ENCODE results near the gene CDH22. TPM values are rescaled to one million over a fixed set of nuclear protein-coding genes. Genes with fewer than 3 reads are reported as not detected.

CDH22 gene
- polyA plus RNA-seq, 3 donors, result 0.04 TPM; not detected in 2

DNA sequence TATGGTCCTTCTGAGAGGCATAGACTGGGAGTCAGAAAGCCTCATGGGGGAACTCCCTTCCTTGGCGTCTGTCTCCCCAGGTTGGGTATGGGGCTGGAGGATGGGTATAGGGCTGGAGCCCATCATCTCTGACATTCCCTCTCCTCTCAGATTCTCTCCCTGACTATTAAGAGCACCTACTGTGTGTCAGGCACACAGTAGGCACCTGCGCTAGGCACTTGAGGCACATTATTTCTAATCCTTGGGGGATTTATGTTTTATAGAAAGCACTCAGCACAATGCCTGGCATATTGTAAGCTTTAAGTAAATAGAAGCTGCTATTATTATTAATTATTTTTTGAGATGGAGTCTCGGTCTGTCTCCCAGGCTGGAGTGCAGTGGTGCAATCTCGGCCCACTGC lies 113.9 kb downstream of the CDH22 start:
- DNase-seq (ENCODE audit: extremely low read depth in 1 of 11, low read depth in 9 of 11, low spot score in 4 of 11), result no peak

DNA sequence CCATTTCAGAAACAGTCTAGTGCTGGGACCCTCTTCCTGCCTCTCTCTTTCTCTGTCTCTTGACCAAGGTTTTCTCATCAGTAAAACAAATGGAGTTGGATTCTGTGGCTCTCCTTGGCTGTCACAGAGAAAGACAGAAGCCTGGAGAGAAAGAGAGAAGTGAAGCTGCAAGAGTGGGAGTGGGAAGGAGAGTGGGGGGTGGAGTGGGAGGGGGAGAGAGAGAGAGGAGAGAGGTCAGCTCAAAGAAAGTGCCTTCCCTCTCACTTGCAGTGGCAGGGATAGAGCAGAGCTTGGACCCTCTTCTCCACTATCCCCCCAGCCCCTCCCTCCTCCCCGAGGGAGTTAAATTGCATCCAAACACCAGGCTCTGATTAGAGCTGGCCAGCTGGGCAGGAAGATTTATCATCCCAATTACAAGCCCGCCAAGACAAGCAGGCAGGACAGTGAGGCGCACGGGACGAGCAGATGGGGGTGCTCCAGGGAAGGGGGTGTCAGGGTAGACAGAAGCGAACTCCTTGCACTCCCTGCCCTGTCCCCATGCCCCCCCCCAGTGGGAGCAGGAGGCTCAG lies 115.8 kb downstream of the CDH22 start:
- DNase-seq (ENCODE audit: extremely low read depth in 1 of 11, low read depth in 9 of 11, low spot score in 4 of 11), result peak in 9 of 11 donors; percentile 33 to 63 (median 45)

DNA sequence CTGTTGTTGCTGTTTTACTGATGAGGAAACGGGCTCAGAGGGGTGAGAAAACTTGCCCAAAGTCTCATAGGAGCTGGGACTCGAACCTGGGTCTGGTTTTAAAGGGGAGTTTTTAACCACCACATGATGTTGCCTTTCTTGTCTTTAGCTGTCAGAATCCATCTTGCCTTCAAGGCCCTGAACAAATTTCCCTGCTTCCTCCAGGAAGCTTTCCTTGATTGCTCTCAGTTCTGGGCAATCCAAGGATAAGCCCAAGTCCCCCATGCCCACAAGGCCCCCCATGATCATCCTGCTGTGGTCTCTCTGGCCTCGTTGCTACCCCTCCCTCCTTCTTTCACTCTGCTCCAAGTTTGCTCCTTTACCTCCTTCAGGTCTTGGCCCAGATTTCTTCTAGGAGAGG lies 116.7 kb downstream of the CDH22 start:
- DNase-seq (ENCODE audit: extremely low read depth in 1 of 11, low read depth in 9 of 11, low spot score in 4 of 11), result no peak

DNA sequence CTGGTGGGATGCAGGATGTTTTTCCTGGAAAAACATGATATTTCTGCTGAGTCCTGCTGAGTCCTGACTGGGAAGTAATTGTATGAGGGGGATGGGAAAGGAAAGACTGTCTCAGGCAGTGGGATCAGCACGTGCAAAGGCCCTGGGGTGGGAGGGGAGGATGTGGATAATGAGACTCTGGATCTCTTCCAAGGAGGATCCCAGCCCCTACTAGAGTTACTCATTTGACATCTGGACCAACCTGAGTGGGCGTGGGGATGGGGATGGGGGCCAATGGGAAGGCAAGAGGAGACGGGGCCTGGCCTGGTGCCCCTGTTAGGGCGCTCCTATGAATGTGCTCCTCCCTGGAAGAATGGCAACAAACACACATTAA lies 117.1 kb downstream of the CDH22 start:
- no peak for DNase-seq (ENCODE audit: extremely low read depth in 1 of 11, low read depth in 9 of 11, low spot score in 4 of 11)

DNA sequence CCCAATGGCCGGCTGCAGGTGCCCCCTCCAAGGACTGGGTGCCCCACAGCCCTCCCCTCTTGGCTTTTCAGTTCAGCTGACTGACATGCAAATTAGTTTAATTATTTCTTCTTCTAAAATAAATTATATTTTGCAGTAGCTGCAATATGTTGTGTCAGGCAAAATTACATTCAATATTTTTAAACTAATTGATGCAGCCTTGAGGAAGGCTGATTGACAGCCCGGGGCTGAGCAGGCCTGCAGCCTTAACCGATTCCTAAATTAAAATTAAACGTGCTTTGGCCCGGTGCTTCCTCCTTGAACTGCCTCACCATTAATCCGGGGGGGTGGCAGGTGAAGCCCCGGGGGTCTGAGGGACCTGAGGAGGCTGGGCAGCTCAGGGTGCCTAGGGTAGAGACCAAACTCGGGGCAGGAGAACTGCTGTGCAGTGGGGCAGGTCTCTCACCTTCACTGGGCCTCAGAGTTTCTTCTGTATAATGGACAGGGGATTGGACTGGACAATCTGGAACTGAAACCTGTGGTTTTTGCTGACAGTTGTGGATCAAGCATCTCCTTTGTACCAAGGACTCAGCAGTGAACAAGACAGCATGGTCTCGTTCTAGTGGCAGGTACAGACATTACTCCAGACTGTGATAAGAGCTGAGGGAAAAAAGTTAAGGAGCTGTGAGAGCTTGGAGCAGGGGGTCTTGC lies 117.7 kb downstream of the CDH22 start:
- no peak for DNase-seq (ENCODE audit: extremely low read depth in 1 of 11, low read depth in 9 of 11, low spot score in 4 of 11)

DNA sequence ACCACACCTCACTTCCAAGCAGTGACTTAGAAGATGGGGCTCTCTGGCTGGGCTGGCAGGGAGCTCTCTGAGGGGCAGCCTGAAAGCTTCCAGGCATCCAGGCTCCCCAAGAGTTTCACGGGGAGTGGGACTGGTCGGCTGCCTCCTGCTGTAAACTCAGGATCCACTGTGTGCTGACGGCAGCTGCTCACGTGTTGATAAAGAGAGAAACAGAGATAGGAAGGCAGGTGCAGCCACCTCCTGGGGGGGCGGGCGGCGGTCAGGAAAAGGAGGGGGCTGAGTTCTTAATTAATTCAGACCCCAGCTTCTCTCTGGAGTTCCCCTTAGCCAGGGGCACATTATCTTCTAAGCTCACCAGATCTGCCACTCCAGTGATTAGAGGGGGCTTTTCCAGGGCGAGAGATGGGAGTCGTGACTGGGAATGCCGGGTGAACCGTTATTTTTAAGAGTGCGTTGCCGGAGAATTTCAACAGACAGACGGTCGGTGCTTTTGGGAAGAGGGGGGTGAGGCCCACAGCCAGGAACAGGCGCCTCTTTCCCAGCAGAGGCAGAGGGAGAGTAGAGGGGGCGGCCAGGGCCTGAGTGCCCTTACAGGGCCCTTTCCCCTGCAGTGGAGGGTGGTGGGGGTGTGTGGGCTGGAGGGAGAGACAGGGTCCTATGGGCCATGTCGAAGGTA lies 119.3 kb downstream of the CDH22 start:
- no peak for DNase-seq (ENCODE audit: extremely low read depth in 1 of 11, low read depth in 9 of 11, low spot score in 4 of 11)

DNA sequence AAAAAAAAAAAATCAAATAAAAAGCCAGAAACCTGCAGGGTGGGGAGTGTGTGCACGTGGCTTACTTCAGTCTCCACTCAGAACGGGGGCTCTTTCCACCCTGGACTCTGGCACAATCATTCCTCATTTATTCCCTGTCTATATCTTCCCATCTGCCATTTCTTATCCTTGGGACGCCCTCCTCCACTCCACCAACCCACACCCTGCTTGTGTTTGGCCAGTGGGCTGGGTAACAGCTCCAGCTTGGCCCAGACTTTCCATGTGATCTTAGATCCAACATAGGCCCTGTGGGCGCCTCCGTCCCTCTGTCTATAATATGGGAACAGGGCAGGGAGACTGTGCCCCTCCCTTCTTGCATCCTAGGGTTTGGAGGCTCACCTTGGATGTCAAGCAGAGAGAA lies 122.1 kb downstream of the CDH22 start:
- no peak for DNase-seq (ENCODE audit: extremely low read depth in 1 of 11, low read depth in 9 of 11, low spot score in 4 of 11)

DNA sequence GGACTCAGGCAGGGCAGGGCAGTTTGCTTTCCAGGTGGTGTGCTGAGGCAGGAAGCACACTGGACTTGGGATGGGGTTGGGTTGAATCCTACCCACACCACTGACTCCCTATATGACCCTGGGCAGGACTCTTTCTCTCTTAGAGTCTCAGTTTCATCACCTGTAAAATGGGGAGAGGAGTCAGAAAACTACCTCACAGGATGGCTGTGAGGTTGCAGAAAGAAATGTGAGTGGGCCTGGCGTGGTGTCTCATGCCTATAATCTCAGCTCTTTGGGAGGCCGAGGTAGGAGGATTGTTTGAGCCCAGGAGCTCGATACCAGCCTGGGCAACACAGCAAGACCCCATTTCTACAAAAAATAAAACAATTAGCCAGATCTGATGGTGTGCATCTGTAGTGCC lies 122.9 kb downstream of the CDH22 start:
- DNase-seq (ENCODE audit: extremely low read depth in 1 of 11, low read depth in 9 of 11, low spot score in 4 of 11), result no peak

DNA sequence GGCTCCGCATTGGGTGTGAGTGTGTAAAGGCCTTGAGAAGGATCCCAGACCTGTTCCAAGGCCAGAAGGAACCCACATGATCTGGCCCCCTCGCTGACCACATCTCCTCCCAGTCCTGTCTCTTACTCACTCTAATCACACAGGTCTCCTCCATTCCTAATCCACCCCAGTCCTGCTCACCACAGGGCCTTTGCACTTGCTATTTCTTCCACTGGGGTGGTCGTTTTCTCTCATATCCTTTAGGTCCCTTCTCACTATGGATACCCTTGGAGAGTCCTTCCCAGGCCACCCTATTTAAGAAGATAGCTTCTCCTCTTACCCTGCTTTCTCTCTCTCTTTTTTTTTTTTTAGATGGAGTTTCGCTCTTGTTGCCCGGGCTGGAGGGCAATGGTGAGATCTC lies 124.5 kb downstream of the CDH22 start:
- DNase-seq (ENCODE audit: extremely low read depth in 1 of 11, low read depth in 9 of 11, low spot score in 4 of 11), result no peak

DNA sequence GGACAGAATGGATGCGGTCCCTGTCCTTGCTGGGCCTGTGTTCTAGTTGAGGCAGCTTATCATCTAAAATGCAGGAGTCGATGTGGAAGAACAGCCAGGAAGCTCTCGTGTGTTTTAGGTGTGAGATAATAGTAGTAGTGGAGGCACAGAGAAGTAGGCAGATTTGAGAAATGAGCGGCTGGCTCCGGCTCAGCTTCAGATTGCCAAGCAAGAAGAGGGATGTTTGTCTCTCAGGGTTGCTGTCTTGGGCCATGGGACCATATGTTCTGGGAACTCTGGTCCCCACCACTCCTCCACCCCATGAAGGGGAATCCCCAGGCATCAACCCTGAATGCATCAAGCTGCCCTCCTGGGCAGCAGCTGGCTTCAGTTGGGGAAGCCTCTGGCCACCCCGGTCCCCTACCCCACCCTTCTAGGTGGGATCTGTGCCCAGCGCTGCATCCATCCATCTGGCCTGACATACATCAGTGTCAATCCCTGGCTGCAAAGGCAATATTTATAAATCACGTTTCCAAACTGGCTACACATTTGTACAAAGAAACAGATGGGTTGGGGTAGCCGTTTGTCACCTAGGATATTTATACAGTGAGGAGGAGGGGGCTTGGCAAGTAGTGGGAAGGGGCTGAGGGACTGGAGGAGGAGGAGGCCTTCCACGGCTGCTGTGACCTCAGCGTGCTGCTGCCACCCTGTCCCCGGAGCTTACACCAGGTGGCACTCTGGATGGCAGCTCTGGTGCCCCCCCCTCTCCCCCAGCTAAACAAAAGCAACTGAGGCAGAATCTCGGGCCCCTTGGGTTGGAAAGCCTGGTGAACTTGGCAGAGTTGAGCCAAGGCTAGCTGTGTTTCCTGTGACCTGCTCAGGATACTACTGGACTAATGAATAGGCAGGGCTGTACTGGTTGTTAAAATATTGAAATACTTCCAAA lies 125.8 kb downstream of the CDH22 start:
- no peak for DNase-seq (ENCODE audit: extremely low read depth in 1 of 11, low read depth in 9 of 11, low spot score in 4 of 11)

DNA sequence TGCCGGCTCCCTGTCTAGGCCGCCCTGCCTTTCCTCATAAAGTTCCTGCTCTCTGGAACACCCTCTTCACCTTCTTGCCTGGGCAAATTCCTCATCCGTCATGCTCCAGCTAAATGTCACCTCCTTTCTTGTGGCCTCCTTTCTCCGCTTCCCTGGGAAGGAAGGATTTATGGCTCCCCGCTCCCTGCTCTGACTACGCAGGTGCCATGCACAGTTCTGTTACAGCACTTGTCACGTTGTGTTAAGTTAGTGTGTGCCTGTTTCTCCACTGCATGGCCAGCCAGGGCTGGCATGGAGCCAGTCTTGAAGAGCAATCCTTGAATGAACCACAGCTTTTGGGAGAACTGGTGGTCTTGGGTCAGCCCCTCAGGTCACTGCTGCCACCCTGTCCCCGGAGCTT lies 128.4 kb downstream of the CDH22 start:
- peak; percentile 19 to 75 (median 45) for DNase-seq (ENCODE audit: extremely low read depth in 1 of 11, low read depth in 9 of 11, low spot score in 4 of 11)

DNA sequence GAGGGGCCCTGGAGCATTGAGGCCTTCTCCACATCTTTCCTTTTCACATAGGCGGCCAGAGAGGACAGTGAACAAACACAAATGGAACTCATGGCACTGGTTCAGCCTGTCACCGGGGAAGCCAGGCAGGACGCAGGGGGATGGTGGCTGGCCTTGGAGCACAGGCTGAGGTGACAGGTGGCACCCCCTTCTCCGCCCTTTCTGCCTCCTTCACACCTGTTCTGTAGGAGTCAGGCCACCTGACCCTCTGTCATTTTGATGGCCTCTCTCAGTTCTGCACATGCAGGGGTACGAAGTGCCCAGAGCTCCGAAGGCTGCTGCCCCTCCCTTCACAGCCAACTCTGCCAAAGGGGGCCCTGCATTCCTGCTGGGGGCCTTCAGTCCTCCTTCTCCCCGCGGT lies 129.4 kb downstream of the CDH22 start:
- DNase-seq (ENCODE audit: extremely low read depth in 1 of 11, low read depth in 9 of 11, low spot score in 4 of 11), result no peak

DNA sequence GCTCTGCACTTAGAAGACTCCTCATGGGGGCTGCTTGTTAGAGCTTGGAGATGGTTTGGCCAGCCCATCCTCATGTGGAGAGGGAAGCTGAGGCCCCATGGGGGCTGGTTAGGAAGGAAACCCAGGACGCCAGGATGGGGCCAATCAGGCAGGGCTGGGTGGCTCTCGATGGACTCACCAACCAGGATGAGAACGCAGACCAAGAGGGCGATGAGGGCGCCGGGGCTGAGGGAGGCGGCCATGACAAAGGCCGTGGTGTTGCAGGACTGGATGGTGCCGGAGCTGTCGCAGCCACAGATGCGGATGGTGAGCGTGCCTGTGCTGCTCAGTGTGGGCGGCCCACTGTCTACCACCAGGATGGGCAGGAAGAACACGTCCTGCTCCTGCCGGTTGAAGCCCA lies 130.5 kb downstream of the CDH22 start:
- DNase-seq (ENCODE audit: extremely low read depth in 1 of 11, low read depth in 9 of 11, low spot score in 4 of 11), result no peak

DNA sequence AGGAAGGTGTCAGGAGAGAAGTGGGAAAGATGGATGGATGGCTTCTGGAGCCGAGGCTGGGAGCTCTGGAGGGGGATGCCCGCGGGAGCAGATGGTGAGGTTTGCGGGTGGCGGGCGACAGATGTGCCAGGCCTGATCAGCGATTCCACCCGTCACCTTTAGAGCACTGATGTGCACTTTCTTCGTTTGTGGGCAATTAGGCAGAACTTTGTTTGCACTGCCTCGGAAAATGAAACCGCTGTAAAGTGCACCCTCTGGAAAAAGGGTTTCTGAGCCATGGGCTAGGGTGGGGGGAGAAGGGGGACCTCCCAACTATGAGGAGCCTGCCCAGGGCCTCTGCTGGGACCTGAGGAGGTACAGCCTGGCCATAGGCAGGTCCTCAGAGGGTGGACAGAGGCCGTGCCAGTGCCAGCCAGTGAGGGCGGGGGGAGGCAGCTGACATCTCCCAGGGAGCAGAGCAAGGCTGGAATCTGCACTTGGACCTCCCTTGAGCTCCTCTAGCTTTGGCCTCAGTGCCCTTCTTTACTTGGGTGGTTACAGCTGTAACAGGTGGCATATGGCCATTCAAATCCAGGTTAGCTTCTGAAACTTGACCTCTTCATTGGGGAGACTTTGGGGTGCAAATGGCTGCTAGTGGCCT lies 131.4 kb downstream of the CDH22 start:
- no peak for DNase-seq (ENCODE audit: extremely low read depth in 1 of 11, low read depth in 9 of 11, low spot score in 4 of 11)

DNA sequence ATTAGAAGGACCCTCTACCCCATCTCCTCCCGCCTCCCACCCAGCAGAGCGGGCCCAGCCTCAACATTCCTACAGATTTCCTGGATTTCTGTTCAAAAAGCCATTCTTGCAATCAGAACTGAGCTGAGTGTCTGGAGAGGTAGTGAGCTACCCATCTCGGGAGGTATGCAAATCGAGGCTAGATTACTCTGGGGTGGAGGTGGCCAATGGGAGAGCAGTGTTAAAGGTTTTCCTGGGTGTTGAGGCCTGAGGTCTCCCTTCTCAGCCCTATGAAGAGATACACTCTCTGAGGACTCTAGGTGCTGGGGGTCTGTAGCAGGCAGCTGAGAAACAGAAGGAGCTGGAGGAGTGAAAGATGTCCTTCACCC lies 133.2 kb downstream of the CDH22 start:
- DNase-seq (ENCODE audit: extremely low read depth in 1 of 11, low read depth in 9 of 11, low spot score in 4 of 11), result no peak

DNA sequence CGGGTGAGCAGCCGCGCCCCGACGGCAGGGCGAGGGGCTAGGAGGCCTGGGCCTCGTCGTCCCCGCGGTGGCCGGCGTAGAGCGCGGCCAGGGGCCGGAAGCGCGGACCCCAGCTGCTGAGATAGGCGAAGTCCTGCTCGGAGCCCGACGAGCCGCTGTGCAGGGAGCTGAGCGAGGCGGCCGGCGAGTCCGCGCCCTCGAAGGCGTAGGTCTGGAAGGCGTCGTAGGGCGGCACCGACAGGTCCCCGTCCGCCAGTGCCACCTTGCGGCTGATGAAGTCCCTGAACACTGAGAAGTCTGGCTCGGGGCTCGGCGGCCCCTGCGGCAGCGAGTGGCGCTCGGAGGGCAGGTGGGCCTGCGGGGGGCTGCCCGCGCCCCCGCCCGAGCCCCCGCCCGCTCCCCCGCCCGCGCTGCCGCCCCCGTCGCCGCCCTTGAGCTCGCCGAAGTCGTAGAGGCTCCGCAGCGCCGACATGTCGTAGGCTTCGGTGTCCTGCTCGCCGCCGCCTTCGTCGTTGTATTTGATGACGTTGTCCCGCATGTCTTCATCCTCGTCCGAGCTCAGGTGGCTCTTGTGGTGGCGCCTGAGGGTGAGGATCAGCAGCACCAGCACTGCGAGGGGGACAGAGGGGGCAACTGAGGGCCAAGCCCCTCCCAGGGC lies 133.7 kb downstream of the CDH22 start:
- peak in 10 of 11 donors; percentile 29 to 61 (median 52) for DNase-seq (ENCODE audit: extremely low read depth in 1 of 11, low read depth in 9 of 11, low spot score in 4 of 11)

DNA sequence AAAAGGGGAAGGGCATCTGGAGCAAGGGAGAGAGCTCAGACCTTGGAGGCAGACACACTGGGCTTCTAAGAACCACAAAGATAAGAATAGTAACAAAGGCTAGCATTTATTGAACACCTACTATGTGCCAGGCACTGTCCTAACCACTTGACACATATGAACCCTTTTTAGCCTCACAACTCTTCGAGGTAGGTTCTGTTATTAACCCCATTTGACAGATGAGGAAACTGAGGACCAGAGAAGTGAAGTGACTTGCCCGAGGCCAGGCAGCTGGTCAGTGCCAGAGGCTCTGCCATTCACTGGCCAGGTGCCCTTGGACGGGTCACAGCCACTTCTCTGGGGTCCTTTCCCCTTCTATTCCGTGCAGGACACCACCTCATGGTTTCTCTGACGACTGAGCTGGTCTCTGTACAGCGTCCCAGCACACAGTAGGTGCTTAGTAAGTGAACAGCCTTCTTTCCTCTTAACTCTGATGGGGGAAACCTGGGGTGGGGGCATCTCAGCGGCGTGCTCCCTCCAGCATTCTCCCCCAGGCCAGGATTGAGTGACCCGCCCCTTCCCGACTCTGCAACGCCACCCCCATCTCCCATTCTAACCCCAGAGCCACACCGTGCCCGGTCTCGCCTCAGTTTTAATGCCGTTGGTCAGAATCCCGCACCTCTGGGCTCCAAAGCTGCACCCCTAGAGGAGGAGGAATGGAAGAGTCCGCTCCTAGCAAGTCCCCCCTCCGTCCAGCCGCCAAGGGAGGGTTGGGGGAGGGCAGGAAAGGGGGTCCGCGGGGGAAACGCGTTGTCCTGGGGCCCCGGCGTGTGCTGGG lies 134.4 kb downstream of the CDH22 start:
- DNase-seq (ENCODE audit: extremely low read depth in 1 of 11, low read depth in 9 of 11, low spot score in 4 of 11), result no peak

DNA sequence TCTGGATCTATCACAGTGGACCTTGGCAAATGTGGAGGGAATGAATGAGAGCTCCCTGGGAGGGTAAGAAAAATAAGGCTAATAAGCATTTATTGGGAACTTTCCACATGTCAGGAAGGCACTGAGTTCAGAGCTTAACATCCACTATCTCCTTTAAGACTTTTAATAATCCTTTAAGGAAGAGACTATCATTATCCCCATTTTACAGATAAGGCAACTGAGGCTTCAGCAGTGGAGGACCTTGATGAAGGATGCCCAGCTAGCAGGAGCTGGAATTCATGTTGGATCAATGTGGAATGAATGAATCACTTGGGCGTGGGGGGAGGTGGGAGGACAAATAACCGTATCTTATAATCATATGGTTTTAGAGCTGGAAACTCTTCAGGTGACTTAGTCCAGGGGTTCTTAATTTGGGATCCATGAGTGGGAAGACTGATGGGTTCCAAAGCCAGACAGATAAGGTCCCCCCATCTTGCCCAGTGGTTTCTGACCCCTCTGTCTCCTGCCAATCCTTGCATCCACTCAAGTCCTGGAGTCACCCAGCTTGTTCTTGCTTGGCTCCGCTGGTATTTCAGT lies 135.2 kb downstream of the CDH22 start:
- DNase-seq (ENCODE audit: extremely low read depth in 1 of 11, low read depth in 9 of 11, low spot score in 4 of 11), result no peak
